BJ (cell line): ENCODE data around the gene OLFM3. TPM values are rescaled to one million over a fixed set of nuclear protein-coding genes. Genes with fewer than 3 reads are reported as not detected.

Source experiments
- CTCF ChIA-PET: fragments of 350-600 bp; formaldehyde crosslinking; extraction: SDS; loops from one replicate; lab custom pipeline; 2021; ENCODE audit warnings: antibody characterized with exemption, inconsistent platforms; lab: Yijun Ruan, JAX
- POLR2A ChIA-PET: fragments of 300-600 bp; sonication (Branson Sonifier 250); formaldehyde crosslinking; extraction: SDS; loops from one replicate; lab custom pipeline; 2021; ENCODE audit warnings: antibody characterized with exemption; lab: Charles Lee
- DNase-seq: peaks from one replicate; pipeline ENCODE4 v3.0.0-alpha.2; 2011; ENCODE audit warnings: low read depth
- H3K27me3 ChIP-seq: 2 replicates; pipeline ENCODE4 v1.6.0; 2011; ENCODE audit warnings: low read length; ENCODE audit not compliant: control insufficient read depth, insufficient read depth
- H3K36me3 ChIP-seq: 2 replicates; pipeline ENCODE4 v1.5.1; 2011; ENCODE audit warnings: low read length; ENCODE audit not compliant: control insufficient read depth, insufficient read depth
- H3K4me3 ChIP-seq: 2 replicates; pipeline ENCODE4 v1.5.1; 2011; ENCODE audit warnings: low read depth, mild to moderate bottlenecking, control low read depth, low read length
- polyA plus RNA-seq: library from polyadenylated mRNA; depleted of rRNA; stranded (reverse); fragments of >200 nt; gene quantifications from 2 replicates; pipeline ENCODE4 v1.2.3, GENCODE V29; 2011
- TF ChIP-seq, protein P1 (sequence below): IDR thresholded peaks from 2 replicates; pipeline ENCODE4 v1.5.1; 2011; ENCODE audit warnings: low read depth, mild to moderate bottlenecking, control low read depth, inconsistent platforms, low read length, moderate library complexity; ENCODE audit not compliant: insufficient read depth

OLFM3 gene
- polyA plus RNA-seq, 1 experiment, result not detected

- H3K36me3 ChIP-seq, result no peaks in the 10 kb centered on the region
- H3K27me3 ChIP-seq, result no peaks in the 10 kb centered on the region
- ChIA-PET CTCF (interaction anchor here (0.6 kb wide), 1 partner anchor 53 kb away, joined by 7 read pairs; no protein-coding TSS in a partner anchor), POLR2A (no interaction called here)
- H3K4me3 ChIP-seq, result no peak overlapping the region
- TF ChIP-seq, protein P1, sequence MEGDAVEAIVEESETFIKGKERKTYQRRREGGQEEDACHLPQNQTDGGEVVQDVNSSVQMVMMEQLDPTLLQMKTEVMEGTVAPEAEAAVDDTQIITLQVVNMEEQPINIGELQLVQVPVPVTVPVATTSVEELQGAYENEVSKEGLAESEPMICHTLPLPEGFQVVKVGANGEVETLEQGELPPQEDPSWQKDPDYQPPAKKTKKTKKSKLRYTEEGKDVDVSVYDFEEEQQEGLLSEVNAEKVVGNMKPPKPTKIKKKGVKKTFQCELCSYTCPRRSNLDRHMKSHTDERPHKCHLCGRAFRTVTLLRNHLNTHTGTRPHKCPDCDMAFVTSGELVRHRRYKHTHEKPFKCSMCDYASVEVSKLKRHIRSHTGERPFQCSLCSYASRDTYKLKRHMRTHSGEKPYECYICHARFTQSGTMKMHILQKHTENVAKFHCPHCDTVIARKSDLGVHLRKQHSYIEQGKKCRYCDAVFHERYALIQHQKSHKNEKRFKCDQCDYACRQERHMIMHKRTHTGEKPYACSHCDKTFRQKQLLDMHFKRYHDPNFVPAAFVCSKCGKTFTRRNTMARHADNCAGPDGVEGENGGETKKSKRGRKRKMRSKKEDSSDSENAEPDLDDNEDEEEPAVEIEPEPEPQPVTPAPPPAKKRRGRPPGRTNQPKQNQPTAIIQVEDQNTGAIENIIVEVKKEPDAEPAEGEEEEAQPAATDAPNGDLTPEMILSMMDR, result no peak
- DNase-seq, result no peak
These were observed 28.9 kb downstream of the OLFM3 start for GRCh38 chr1:101967871-101968270.

- Histone ChIP-seq H3K27me3 (no peaks in the 10 kb centered on the region), H3K4me3 (no peak overlapping the region), H3K36me3 (no peaks in the 10 kb centered on the region)
- POLR2A ChIA-PET, result no interaction called here
- CTCF ChIA-PET, result interaction anchor here (0.6 kb wide), 1 partner anchor 91 kb away, joined by 3 read pairs; no protein-coding TSS in a partner anchor
- no peak for DNase-seq
- TF ChIP-seq, protein P1, result no peak
These were observed 31.4 kb downstream of the OLFM3 start for GRCh38 chr1:101965341-101965740.

DNA sequence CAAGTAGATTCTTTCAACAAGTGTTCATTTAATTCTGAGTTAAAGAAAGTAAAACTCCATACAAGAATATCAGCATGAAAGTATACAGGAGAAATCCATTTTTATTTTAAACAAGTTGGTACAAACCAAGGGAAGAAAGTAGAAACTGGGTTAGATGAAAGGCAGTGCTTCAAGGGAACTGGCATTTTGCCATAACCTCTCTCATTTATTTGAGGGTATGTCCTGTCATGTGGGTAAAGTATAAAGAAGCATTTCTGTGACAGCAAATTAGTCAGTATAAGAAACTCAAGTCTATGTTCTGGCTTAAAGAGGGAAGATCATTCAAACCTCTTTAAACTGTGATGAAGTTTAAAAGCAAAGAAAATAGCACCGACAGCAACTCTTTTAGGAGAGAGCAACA is 32.0 kb downstream of the OLFM3 start:
- no peaks in the 10 kb centered on the region for H3K36me3 ChIP-seq
- ChIA-PET POLR2A (no interaction called here), CTCF (no interaction called here)
- no peaks in the 10 kb centered on the region for H3K27me3 ChIP-seq
- TF ChIP-seq, protein P1, result no peak
- no peak for DNase-seq
- no peak overlapping the region for H3K4me3 ChIP-seq

DNA sequence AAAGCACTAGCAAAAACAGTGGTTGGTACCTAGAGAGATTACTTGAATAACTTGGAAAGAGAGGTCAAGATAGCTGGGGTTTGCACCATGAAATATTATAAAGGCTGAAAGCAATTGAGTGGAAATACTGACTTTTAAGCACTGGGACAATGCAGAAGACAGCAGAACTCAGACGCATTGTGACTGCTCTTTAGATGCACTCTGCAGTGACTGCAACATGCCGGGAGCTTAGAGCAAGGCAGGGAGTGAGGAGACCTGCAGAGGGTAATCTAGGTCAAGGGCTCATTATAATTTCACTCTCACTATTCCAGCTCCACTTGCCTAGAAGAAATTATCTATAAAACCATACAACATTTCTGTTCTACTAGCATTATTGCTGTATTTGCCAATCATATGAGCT is 36.6 kb downstream of the OLFM3 start:
- H3K36me3 ChIP-seq, result no peaks in the 10 kb centered on the region
- H3K4me3 ChIP-seq, result no peak overlapping the region
- H3K27me3 ChIP-seq, result no peaks in the 10 kb centered on the region
- ChIA-PET CTCF (no interaction called here), POLR2A (no interaction called here)
- no peak for DNase-seq
- TF ChIP-seq, protein P1, result no peak

DNA sequence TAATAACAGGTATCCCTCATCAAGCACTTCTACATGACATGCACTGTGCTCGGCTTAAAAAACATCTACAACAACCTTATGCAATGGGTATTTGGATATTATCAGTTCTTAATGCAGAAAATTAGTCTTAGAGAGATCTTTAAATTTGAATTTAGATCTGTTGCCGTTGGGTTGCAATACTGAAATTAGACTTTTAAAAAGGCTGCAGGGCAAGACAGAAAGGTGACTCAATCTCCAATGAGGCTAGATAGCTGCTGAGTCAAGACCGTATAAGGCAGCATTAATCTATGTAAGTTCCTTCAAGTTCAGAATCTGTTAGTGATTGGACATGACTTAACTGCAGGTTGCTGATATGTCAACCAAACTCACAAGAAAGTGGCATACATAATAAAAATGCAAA is 37.3 kb downstream of the OLFM3 start:
- POLR2A ChIA-PET, result no interaction called here
- CTCF ChIA-PET, result no interaction called here
- no peaks in the 10 kb centered on the region for H3K27me3 ChIP-seq
- no peaks in the 10 kb centered on the region for H3K36me3 ChIP-seq
- H3K4me3 ChIP-seq, result no peak overlapping the region
- TF ChIP-seq, protein P1, result no peak
- no peak for DNase-seq
